A673 (cell line): ENCODE data around the gene CATSPER4. TPM values are rescaled to one million over a fixed set of nuclear protein-coding genes. Genes with fewer than 3 reads are reported as not detected.

Experiments used
- BruUV-seq: library from RNA; stranded (reverse); fragments of 400-500 nt; replicated peaks from 2 replicates; lab custom pipeline; 2021; lab: Mats Ljungman, UMichigan
- CTCF ChIA-PET: fragments of 300-600 bp; sonication (Branson Sonifier 250); formaldehyde crosslinking; loops from one replicate; lab custom pipeline; 2022; ENCODE audit warnings: antibody characterized with exemption; lab: Charles Lee
- POLR2A ChIA-PET: fragments of 300-600 bp; sonication (Branson Sonifier 250); formaldehyde crosslinking; loops from one replicate; lab custom pipeline; 2022; ENCODE audit warnings: antibody characterized with exemption; ENCODE audit not compliant: low non-redundant PET; lab: Charles Lee
- DNase-seq: peaks from one replicate; pipeline ENCODE4 v3.0.0-alpha.2; 2015; ENCODE audit warnings: low spot score
- H3K27ac ChIP-seq: fragments of 200-600 bp; sonication (generic); 2 replicates; pipeline ENCODE4 v1.5.1; 2016; ENCODE audit warnings: mixed run types, low read depth, mild to moderate bottlenecking, mixed read lengths, antibody characterized with exemption, low read length; ENCODE audit not compliant: poor library complexity, severe bottlenecking
- H3K27me3 ChIP-seq: fragments of 200-600 bp; sonication (generic); replicated peaks from 2 replicates; pipeline ENCODE4 v1.6.1; 2017; ENCODE audit warnings: mixed run types, low read depth, mild to moderate bottlenecking, mixed read lengths, antibody characterized with exemption, low read length; ENCODE audit not compliant: insufficient read depth, poor library complexity
- H3K36me3 ChIP-seq: fragments of 200-600 bp; sonication (generic); 2 replicates; pipeline ENCODE4 v1.6.1; 2016; ENCODE audit warnings: mixed run types, mild to moderate bottlenecking, mixed read lengths, antibody characterized with exemption, low read length; ENCODE audit not compliant: insufficient read depth, poor library complexity, severe bottlenecking
- H3K4me1 ChIP-seq: fragments of 200-600 bp; sonication (generic); 2 replicates; pipeline ENCODE4 v1.6.1; 2017; ENCODE audit warnings: mixed run types, mild to moderate bottlenecking, mixed read lengths, antibody characterized with exemption, low read length; ENCODE audit not compliant: insufficient read depth, poor library complexity, severe bottlenecking
- H3K4me3 ChIP-seq: fragments of 200-600 bp; sonication (generic); 2 replicates; pipeline ENCODE4 v1.5.1; 2016; ENCODE audit warnings: low read depth, mixed run types, mild to moderate bottlenecking, mixed read lengths, low read length; ENCODE audit not compliant: poor library complexity, severe bottlenecking
- H3K9me3 ChIP-seq: fragments of 200-600 bp; sonication (generic); 2 replicates; pipeline ENCODE4 v1.6.1; 2016; ENCODE audit warnings: mixed run types, low read depth, mild to moderate bottlenecking, mixed read lengths, antibody characterized with exemption, low read length; ENCODE audit not compliant: poor library complexity, severe bottlenecking
- EZH2 ChIP-seq: fragments of 200-600 bp; sonication (generic); IDR thresholded peaks from 2 replicates; pipeline ENCODE4 v1.6.1; 2017; ENCODE audit warnings: borderline replicate concordance, low read depth, mild to moderate bottlenecking, mixed read lengths, antibody characterized with exemption, low read length; ENCODE audit not compliant: poor library complexity, severe bottlenecking
- intact Hi-C: fragments of 100-400 bp; cut with micrococcal nuclease; formaldehyde crosslinking; loops from one replicate; pipeline ENCODE4 v1.10.0; 2022; ENCODE audit not compliant: unreplicated experiment
- total RNA-seq: library from RNA; stranded (reverse); gene quantifications from 2 replicates; pipeline ENCODE4 v1.2.3, GENCODE V29; 2021
- TF ChIP-seq, protein P1 (sequence below): fragments of 300-800, 200-600 bp; sonication (generic); conservative IDR thresholded peaks from 2 replicates; pipeline ENCODE4 v1.5.1; 2017; ENCODE audit warnings: low read depth, mild to moderate bottlenecking, antibody characterized with exemption, low read length, moderate library complexity, mixed read lengths

Gene CATSPER4
- total RNA-seq, 1 experiment from 2014 or later, result not detected

DNA sequence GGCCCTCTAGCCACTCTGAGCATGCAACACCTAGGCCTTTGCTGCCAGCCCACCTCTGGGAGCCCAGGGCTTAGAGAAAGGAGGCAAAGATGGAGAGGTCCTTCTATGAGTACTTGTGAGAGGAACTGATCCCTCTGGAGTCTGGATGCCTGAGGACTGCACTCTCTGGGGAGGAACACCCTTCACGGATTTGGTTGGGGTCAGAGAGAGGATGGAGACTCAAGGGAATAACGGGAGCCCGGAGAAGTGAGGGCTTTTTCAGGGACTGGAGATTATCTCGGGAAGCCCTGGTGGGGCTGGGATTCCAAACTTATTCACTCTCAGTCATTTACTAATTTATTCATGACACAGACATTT lies 21.2 kb upstream of the CATSPER4 start:
- POLR2A ChIA-PET, result interaction anchor here (0.6 kb wide), 1 partner anchor 106 kb away, joined by 5 read pairs; no protein-coding TSS in a partner anchor
- Histone ChIP-seq H3K27ac (no peak overlapping the region), H3K36me3 (peaks cover 4% of the 10 kb centered on the region), H3K4me3 (peak overlapping the region; percentile 91), H3K27me3 (no peaks in the 10 kb centered on the region), H3K4me1 (peaks cover 22% of the 10 kb centered on the region), H3K9me3 (no peaks in the 10 kb centered on the region)
- no peak for DNase-seq
- intact Hi-C loops, result loop anchor here (5.0 kb wide), 1 partner anchor 153 kb away; no protein-coding TSS in a partner anchor
- TF ChIP-seq, protein P1, sequence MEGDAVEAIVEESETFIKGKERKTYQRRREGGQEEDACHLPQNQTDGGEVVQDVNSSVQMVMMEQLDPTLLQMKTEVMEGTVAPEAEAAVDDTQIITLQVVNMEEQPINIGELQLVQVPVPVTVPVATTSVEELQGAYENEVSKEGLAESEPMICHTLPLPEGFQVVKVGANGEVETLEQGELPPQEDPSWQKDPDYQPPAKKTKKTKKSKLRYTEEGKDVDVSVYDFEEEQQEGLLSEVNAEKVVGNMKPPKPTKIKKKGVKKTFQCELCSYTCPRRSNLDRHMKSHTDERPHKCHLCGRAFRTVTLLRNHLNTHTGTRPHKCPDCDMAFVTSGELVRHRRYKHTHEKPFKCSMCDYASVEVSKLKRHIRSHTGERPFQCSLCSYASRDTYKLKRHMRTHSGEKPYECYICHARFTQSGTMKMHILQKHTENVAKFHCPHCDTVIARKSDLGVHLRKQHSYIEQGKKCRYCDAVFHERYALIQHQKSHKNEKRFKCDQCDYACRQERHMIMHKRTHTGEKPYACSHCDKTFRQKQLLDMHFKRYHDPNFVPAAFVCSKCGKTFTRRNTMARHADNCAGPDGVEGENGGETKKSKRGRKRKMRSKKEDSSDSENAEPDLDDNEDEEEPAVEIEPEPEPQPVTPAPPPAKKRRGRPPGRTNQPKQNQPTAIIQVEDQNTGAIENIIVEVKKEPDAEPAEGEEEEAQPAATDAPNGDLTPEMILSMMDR, result no peak
- no peak for TF ChIP-seq EZH2
- no TSS peak for BruUV-seq
- CTCF ChIA-PET, result interaction anchor here (0.6 to 1.6 kb wide), 5 partner anchors 13 to 152 kb away, joined by 4 to 11 read pairs (median 5); partner anchors contain the start of gene CEP85

DNA sequence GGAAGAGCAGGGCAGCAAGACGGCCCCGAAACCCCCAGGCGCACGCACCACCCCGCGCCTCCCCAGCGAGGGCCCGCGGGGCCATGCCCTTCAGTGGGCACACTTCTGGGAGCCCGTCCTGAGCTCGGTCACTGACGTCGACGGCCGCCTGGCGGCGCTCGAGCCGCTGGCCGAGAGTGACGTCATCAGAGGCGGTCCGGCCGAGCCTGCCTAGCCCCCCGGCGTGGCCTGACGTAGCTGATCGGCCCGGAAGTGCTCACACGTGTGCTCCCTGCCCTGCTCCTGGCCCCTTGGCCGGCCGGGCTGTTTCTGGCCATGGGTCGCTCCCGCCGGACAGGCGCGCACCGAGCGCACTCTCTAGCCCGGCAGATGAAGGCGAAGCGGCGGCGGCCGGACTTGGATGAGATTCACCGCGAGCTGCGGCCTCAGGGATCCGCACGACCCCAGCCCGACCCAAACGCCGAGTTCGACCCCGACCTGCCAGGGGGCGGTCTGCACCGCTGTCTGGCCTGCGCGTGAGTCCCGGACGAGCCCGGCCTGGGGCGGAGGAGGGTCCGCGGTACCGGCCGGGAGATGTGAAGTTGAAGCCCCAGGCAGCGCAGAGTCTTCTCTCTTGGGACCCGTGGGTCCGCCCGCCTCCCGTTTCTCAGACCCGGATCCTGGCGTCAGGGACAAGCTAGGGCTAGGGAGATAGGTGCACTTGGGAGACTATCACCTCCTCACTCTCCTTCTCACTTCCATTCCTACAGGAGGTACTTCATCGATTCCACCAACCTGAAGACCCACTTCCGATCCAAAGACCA lies 20.5 kb upstream of the CATSPER4 start, which contains the start of gene ZNF593:
ZNF593 (plus strand) TSS at position 240 of the 803 bp plus-strand sequence; CDS start at position 316, 76 bp downstream.
- Histone ChIP-seq H3K27ac (peak within 1 kb of the TSS; percentile 94), H3K27me3 (no peaks in the 10 kb centered on the region), H3K36me3 (peaks cover 4% of the 10 kb centered on the region), H3K4me3 (peak within 1 kb of the TSS; percentile 91), H3K4me1 (peaks cover 17% of the 10 kb centered on the region), H3K9me3 (no peaks in the 10 kb centered on the region)
- DNase-seq, result peak; percentile 91
- no TSS peak for BruUV-seq
- CTCF ChIA-PET, result interaction anchor here (0.5 to 1.6 kb wide), 7 partner anchors 13 to 152 kb away, joined by 4 to 11 read pairs (median 5); partner anchors contain the start of gene CEP85
- TF ChIP-seq, protein P1, result peak; percentile 96
- TF ChIP-seq EZH2, result no peak
- POLR2A ChIA-PET, result interaction anchor here (0.6 kb wide), 1 partner anchor 105 kb away, joined by 5 read pairs; no protein-coding TSS in a partner anchor
- intact Hi-C loops, result loop anchor here (5.0 kb wide), 1 partner anchor 152 kb away; no protein-coding TSS in a partner anchor

DNA sequence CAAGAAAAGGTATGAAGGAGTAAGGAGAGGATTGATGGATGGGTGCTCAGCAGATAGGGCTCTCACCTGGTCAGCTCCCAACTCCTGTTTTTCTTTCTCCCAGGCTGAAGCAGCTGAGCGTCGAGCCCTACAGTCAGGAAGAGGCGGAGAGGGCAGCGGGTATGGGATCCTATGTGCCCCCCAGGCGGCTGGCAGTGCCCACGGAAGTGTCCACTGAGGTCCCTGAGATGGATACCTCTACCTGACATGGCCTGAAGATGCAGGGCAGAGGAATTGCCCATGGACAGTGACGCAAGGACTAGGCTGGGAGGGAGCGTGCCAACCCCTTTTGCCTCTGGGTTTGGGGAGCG lies 20.0 kb upstream of the CATSPER4 start:
- ChIA-PET CTCF (interaction anchor here (1.2 to 1.6 kb wide), 2 partner anchors 14 to 25 kb away, joined by 5 to 6 read pairs; no protein-coding TSS in a partner anchor), POLR2A (no interaction called here)
- intact Hi-C loops, result no loop called here
- TF ChIP-seq, protein P1, result no peak
- no peak for TF ChIP-seq EZH2
- Histone ChIP-seq H3K27me3 (no peaks in the 10 kb centered on the region), H3K4me3 (peak overlapping the region; percentile 91), H3K4me1 (peaks cover 17% of the 10 kb centered on the region), H3K27ac (peak overlapping the region; percentile 94), H3K36me3 (peaks cover 4% of the 10 kb centered on the region), H3K9me3 (no peaks in the 10 kb centered on the region)
- TSS peak; percentile 88 for BruUV-seq
- DNase-seq, result no peak
